Measurements from ENCODE around the gene SERPINA6.
"Not testable (repeated sequence)": the region's sequence is repeated elsewhere in the genome, so short reads cannot be mapped to it uniquely, and the experiment has no call there.

The SERPINA6 gene

DNA sequence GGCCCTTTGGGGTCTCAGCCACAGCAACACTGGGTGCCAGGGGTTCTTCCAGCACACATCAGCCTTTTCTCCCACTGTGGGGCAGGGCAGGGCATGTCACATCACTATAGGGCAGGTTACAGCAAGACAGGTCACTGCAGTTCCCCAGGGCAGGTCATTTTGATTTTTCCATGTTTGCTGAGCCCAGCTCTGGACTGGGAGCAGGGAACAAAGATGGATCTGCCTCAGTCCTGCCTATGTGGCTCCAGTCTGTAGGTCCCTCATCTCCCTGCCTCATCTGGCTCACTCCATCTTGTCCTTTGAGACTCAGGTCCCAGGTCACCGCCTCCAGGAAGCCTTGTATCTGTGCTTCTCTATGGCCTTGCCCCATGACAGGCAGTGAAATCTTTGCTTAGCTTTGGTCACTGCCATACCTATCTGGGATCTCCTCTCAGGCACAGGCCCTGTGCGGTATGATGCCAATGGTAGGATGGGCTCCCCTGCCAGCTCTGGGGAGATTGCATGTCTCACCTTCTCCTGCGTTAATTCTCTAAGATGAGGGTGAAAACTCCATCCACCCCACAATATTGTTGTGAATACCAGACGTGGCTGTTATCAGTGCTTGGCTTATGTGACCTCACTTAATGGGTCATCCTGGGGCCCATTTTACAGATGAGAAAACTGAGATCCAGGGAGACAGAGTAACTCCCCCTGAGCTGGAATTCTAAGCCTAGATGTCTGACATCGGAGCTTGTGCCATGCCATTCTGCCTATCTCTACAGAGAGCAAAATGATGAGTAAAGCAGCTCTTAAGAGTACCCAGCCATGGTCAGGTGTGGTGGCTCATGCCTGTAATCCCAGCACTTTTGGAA lies 1.5 kb downstream of the SERPINA6 start:
- DNase-seq (ENCODE audit: low spot score), result no peak

DNA sequence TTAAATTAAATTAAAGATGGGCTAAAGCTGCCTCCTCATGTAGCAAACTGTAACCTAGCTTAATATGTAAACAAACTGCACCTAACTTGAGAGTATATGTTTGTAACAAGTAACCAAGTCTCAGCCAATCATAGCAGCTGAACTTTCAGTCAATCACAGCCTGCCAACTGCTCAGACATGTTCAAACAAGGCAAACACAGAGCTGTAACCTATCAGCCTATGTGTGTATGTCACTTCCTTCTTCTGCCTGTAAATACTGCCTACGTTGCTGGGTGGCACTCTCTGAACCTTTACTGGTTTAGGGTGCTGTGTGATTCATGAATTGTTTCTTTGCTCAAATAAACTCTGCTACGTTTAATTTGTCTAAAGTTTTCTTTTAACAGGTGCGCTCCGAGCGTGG lies 2.9 kb downstream of the SERPINA6 start:
- no peak for DNase-seq (ENCODE audit: low spot score)

DNA sequence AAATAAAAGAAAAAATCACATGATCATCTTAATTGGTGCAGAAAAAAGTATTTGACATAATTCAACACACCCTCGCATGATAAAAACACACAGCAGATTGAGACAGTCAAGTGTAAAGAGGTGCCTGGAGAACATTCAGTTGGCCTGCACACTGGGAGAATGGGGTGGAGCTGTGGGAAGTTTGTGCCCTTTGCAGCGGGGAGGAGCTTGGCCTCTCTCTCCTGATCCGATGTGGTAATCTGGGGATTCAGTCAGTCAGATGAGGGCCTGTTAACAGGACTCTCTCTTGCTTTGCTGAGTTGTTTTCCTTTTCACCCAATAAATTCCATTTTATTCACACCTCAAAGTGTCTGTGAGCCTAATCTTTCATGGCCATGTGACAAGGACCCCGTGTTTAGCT lies 5.9 kb downstream of the SERPINA6 start:
- no peak for DNase-seq (ENCODE audit: low spot score)

DNA sequence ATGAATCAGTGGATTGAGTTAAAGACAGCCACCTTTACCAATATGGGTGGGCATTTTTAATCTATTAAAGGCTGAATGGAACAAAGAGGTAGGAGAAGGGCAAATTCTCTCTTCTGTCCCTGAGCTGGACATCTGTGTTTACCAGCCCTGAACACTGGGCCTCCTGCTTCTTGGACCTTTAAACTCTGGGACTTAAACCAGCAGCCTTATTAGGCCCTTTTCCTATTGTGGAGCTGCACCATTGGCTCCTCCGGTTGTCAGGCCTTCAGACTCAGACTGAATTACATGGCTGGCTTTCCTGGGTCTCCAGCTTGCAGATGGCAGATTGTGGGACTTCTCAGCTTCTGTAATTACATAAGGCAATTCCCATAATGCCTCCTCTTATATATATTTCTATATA lies 6.4 kb downstream of the SERPINA6 start:
- DNase-seq (ENCODE audit: low spot score), result no peak

DNA sequence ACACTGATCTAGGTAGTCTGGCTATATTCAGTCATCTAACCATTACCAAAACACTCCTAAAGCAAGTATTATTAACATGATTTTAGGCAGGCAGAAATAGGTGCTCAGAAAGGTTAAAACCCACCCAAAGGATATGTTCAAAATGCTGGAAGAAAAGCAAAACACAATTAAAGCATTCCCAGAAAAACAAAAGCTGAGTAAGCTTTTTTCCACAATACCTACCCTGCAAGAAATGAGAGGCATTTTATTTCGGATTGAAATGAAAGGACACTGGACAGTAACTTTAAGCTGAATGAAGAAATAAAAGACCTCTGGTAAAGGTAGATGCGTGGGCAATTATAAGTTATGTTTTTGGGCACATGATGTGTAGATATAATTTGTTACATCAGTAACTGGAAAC lies 8.2 kb downstream of the SERPINA6 start:
- DNase-seq (ENCODE audit: low spot score), result no peak

DNA sequence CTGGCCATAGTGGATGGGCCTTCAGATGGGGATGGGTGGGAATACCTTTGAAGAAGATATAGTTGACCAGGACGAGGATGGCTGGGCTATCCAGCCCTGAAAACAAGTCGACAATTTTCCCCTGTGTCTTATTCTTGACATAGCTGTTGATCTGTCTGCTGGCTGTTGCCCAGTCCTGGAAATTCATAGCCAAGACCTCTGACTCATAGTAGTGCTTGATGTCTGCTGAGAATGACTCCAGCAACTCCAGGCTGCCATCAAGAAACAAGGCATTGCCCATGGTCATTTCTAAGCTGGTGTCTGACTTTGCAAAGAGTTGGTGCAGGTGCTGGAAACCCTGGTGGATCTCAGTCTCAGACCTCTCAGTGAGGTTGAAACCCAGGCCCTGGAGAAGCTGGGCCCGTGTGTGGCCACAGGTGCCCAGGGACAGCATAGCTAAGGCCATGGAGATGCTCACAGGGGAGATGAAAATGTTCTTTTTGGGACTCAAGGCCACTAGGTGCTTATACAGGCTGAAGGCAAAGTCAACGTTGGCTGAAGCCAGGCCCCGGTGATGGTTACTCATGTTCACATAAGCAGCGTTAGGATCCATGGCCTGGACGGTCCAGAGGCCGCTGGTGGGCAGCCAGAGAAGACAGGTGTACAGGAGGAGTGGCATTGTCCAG lies 9.0 kb downstream of the SERPINA6 start:
- DNase-seq (ENCODE audit: low spot score), result no peak

DNA sequence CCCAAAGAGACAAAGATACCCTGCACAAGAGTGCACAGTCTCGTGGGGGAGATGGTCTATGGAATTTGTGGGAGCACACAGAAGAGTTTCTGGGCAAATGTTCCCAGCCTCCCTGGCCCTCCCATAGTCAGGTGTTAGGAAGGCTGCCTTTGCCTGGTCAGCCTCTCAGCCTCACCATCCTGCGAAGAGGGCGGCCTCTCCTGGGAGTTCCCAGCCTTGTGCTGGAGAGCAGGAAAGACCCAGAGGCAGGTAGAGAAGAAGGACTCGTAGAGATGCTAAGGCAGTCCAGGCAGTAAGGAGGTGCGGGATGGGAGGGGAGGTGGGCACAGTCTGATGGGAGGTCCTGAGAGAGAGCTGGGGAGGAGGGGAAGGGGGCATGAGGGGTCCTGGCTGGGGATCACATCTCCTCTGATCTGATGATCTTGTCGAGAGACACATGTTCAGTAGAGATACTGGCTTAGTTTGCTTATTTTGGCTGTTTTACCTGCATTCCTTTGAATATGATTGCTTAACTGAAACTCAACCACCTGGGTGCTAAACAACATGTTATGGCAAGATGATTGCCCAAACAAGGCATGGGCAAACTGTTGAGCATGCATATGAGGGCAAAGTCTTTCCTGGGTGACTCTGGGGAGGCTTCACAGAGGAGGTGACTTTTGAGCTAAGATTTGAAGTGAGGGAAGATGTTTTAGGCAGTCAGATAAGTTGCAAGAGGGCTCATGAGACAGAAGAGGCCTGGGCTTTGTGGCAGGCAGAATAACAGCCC lies 10.5 kb downstream of the SERPINA6 start:
- DNase-seq (ENCODE audit: low spot score), result no peak

DNA sequence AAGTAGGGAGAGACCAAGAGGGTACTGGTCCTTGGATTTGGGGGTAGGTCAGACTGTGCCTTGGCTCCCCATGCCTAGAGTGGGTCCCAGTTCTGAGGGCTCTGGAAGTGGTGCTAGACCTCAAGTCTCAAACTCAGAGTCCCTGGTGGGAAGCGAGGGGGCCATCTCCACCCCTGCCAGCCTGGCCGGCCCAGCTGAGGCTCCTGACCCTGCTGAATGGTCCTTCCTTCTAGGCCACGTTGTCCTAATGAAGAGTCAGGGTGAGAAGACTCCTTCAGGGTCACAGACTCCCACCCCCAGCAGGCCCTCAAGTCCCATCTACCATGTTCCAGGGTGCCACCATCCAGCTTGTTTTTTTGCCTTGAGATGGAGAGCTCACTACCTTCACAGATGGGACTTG lies 12.9 kb downstream of the SERPINA6 start:
- no peak for DNase-seq (ENCODE audit: low spot score)

DNA sequence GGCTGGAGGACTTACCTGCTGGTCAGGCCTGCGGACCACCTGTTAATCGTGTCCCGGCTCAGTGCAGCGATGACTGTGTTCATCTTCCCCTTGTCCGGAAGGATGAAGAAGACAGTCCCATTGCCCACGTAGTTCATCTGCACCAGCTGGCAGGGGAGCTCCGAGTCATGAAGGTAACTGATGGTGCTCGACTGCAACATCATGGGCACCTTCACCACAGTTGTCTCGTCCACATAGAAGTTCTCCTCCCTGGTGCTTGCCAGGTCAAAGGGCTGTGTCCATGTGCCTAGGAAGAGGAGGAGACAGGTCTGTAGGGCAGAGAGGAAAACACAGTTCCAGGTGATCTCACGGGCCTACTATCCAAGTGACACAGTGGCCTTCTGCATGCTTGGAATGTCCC lies 13.4 kb downstream of the SERPINA6 start:
- DNase-seq (ENCODE audit: low spot score), result no peak

DNA sequence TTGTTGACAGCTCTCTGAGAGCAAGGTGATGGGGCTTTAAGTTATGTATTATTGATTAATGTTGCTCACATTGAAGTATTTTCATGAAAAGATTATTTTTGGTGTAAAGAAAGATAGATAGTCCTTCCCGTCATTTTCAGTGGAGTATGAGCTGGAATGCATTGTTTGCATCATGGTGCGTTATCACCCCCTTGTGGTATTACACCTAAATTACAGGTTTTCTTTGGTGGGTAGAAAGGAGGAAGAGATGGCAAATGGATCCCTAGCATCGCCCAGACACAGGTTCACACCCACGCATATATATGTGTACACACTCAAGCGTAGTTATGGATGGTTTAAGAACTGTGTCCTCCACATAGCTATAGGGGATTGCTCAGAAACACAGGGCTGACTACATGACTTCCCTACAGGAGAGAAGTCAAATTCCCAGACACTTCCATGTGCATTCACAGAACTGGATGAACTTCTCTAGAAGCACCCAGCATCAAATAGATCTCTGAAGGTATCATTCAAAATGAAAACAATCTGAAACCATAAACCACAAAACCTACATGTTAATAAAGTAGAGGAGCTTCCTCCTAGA lies 15.6 kb downstream of the SERPINA6 start:
- DNase-seq (ENCODE audit: low spot score), result no peak

DNA sequence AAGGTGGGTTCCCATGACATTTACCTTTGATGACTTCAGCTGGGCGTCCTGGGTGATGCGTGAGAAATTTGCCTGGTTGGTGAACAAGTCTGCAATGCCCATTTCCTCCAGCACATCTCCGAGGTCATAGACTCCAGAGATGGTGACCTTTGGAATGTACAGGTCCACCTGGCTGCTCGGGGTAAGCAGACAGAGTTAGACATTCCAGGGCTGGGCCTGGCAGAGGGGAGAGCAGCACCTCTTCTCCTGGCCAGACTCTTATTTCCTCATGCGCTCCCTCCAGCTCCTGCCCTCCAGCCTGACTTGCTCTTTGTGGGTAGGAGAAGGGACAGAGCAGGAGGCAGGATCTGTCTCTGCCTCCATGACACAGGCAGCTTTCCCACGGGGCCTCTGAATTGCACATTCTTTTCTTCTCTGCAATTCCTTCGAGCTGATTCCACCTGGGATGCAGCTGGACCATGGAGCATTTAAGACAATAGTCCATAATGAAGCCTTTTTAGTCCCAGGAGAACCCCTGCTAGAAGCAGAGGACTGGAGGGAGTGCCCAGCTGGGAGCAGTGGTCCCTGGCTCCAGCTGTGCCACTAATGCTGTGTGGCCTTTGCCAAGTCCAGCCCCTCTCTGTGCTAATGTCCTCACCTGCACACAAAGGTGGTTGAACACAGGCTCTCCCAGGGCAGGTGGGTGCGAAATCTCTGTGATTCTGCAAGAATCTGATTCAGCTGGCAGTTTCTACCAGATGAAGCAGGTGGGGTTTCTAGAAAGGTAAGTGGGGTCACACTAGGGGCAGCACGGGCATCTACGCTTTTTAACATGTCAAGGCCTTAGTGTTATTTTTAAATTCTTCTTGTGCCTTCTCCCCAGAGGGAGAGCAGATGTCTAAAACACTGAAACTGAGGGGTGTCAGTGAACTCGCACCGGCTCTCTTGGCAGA lies 16.8 kb downstream of the SERPINA6 start:
- no peak for DNase-seq (ENCODE audit: low spot score)

DNA sequence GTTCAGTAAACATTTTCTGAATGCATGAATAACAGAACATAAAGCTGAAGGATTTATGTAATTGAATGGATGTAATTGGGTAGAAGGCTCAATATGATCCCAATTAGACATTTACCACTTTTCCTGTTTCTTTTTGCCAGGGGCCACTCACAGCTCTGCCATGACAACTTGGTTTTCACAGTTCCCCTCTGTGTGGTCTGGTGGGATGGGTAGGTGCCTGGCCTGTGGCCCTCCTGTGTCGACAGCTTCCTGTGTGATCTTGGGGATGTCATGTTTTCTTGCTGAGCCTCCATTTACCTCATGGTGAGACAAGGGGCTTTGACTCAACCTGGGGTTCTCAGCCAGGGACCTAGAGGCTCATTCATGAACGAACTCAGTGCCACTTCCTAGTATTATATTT lies 17.5 kb downstream of the SERPINA6 start:
- no peak for DNase-seq (ENCODE audit: low spot score)

DNA sequence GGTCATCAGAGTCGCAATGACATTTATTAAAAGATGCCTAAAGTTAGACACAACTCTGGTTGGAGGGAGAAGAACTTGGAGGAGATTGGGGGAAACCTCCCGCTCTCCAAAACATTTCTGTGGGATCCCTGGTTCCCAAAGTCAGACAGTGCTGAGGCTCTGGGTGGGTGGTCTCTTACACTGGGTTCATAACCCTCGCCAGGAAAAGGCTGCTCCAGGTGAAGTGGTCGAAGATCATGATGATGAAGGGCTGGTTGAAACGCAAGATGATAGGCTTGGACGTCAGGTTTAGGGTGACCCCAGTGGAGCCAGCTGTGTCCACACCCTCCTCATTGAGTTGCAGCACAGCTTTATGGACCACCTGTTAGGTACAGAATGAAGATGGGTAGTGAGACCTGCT lies 18.9 kb downstream of the SERPINA6 start:
- no peak for DNase-seq (ENCODE audit: low spot score)

DNA sequence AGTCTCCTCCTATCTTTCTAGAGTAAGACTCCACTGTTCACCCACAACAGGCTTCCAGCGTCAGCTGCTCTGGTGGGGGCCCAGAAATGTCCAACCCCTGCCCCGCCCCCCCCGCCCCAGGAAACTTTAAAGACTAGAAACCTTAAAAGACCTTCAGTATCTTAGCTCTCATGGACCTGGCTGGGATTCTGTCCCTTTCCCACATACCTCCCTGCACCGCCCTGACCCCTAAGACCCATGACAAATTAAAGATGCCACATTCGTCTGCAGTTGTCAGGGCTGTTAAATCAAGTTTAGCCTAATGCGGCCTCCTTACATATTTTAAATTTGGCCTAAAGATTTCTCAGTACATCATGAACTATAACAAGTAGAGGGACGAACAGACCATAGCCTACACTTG lies 20.0 kb downstream of the SERPINA6 start:
- DNase-seq (ENCODE audit: low spot score), result no peak

DNA sequence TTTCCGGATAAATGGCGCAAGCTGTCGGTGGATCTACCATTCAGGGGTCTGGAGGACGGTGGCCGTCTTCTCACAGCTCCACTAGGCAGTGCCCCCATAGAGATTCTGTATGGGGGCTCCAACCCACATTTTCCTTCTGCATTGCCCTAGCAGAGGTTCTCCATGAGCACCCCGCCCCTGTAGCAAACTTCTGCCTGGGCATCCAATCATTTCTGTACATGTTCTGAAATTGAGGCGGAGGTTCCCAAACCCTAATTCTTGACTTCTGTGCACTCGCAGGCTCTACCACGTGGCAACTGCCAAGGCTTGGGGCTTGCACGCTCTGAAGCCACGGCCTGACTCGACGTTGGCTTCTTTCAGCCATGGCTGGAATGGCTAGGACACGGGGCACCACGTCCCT lies 25.0 kb downstream of the SERPINA6 start:
- no peak for DNase-seq (ENCODE audit: low spot score)

DNA sequence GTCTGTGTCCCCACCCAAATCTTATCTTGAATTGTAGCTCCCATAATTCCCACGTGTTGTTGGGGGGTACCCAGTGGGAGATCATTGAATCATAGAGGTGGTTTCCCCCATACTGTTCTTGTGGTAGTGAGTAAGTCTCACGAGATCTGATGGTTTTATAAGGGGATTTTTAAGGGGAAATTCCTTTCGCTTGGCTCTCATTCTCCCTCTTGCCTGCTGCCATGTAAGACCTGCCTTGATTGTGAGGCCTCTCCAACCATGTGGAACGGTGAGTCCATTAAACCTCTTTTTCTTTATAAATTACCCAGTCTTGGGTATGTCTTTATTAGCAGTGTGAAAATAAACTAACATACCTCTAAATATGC lies 27.0 kb downstream of the SERPINA6 start:
- not testable (repeated sequence) for DNase-seq (ENCODE audit: low spot score)

DNA sequence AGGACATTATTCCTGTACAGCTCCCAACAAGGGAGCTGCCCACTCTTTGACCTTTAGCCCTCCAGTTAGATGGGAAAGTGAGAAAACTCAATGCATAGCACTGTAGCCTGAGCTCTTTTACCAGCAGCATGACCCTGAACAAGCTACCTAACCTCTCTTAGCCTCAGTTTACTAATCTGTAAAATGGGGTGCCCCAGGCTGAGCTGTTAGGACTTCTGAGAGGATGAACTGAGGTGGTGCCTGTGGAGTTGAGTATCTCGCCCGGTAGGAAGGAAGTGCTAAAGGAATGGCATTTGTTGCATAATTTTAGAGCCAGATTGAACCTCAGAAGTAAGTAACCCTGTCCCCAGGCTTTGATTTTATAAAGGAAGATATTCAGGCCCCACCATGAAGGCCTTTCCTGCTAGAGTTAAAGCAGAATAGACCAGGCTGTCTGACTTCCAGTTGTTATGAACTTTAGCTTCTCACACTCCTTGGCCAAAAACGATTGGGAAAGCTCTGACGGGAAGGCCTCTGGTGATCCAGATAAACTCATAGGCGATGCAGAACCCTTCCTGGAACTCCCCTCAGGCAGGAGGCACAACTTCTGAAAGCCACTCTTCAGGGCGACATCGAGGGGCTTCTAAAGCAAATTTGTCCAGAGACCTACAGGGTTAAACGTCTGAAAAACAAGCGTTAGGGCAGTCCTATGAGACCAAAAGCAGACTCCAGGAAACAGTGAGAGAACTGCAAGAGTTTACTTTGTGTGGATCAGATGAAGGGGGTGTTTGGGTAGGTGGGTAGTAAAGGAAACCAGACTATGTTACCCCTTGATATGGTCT lies 27.6 kb downstream of the SERPINA6 start:
- DNase-seq (ENCODE audit: low spot score), result no peak

DNA sequence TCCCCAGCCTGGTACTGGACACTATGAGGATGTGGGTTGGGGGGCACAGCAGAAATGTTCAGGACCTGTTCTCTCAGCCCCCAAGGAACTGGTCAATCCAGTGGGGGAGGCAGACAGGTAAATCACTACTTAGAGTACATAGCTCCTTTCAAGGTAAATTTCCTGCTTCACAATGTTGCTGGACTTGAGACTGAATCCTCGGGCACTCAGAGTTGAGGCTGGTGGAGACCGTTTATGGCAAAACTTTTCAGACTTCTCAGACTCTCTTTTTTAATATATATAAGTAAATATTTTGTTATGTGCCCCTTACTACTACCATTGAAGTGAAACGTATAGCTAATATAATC lies 29.6 kb downstream of the SERPINA6 start:
- no peak for DNase-seq (ENCODE audit: low spot score)

DNA sequence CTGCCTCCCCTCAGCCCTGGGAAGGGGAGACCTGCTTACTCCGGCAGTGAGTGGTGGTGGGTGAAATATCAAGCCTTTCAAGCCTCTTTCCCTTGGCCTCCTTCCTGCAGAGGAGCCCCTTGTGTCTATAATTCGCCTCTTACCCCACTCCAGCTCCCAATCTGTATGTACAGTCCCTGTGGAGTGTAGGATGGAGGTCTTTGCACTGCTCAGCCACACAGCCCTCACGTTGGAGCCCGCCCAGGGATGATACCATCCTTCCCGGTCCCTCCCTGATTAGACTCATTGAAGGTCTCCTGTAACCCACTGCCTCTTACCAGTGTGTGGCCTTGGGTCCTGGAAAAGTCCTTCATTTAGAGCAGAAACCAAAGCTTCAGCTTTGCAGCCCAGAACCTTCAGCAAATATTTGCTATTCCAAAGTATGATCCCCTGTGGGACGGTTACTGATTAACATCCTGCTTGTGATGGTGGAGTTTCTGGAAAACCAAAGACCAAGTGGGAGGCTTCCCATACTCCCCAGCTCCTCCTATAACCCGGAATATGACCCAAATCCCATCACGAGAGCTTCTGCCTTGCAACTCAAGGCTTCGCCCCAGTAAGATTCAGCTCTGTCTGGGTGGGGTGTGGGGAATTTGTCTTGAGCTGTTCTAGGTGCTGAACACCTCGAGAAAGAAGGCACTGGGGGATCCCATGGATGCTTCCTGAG lies 30.1 kb downstream of the SERPINA6 start, which contains the start of gene SERPINA10:
SERPINA10 (minus strand) TSS at position 397 of the 706 bp plus-strand sequence. CDS start 2,675 bp downstream, outside the sequence.
- DNase-seq (ENCODE audit: low spot score), result no peak

DNA sequence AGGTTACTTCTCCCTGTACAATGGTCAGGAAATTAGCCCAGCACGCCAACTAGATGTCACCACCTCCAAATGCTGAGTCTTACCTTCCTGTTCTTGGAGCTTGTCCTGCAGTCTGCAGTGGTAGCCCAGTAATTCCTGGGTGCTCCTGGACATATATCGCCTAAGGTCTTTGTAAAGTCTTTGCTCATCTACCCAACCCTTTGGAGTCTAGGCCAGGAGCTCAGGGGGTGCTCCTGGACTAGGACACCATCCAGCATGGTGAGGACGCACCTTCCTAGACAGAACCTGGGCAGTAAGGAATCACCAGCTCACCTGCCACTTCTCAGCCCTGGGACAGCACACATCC lies 30.6 kb downstream of the SERPINA6 start:
- DNase-seq (ENCODE audit: low spot score), result no peak

All from D341Med (cell line).